Endodermal cell (in vitro differentiated cells): ENCODE measurements around the gene DDX11. TPM values are rescaled to one million over a fixed set of nuclear protein-coding genes. Genes with fewer than 3 reads are reported as not detected.
A peak's percentile ranks its signal among the peaks of the same experiment; 100 is the strongest.

Experiments used
- DNase-seq: peaks from one replicate; pipeline ENCODE4 v3.0.0-alpha.2; 2017
- H3K27ac ChIP-seq: 2 replicates; pipeline ENCODE4 v1.5.1; 2013; ENCODE audit warnings: mild to moderate bottlenecking, low read depth, low read length, moderate library complexity
- H3K27me3 ChIP-seq: 2 replicates; pipeline ENCODE4 v1.6.1; 2013; ENCODE audit warnings: mild to moderate bottlenecking, low read length, moderate library complexity; ENCODE audit not compliant: insufficient read depth, control insufficient read depth, poor library complexity, severe bottlenecking
- H3K36me3 ChIP-seq: 2 replicates; pipeline ENCODE4 v1.7.0; 2013; ENCODE audit warnings: mild to moderate bottlenecking, low read length, moderate library complexity; ENCODE audit not compliant: control insufficient read depth, insufficient read depth
- H3K4me1 ChIP-seq: one replicate; pipeline ENCODE4 v1.7.0; 2013; ENCODE audit warnings: low read length; ENCODE audit not compliant: control insufficient read depth, insufficient read depth
- H3K4me3 ChIP-seq: 2 replicates; pipeline ENCODE4 v1.5.1; 2013; ENCODE audit warnings: mild to moderate bottlenecking, low read length, moderate library complexity
- H3K9ac ChIP-seq: 2 replicates; pipeline ENCODE4 v1.6.1; 2013; ENCODE audit warnings: mild to moderate bottlenecking, low read length, moderate library complexity; ENCODE audit not compliant: poor library complexity, severe bottlenecking; ENCODE audit errors: extremely low read depth
- H3K9me3 ChIP-seq: 2 replicates; pipeline ENCODE4 v1.6.1; 2013; ENCODE audit warnings: mild to moderate bottlenecking, low read length, moderate library complexity; ENCODE audit not compliant: control insufficient read depth
- H3K27ac Mint-ChIP-seq: 2 replicates; pipeline ENCODE4 v1.8.0; 2020; ENCODE audit warnings: mixed read lengths
- H3K27me3 Mint-ChIP-seq: 2 replicates; pipeline ENCODE4 v1.8.0; 2021; ENCODE audit warnings: mild to moderate bottlenecking, mixed read lengths; ENCODE audit not compliant: insufficient read depth
- H3K36me3 Mint-ChIP-seq: 2 replicates; pipeline ENCODE4 v1.8.0; 2020; ENCODE audit warnings: low read depth, mixed read lengths
- H3K4me1 Mint-ChIP-seq: 2 replicates; pipeline ENCODE4 v1.8.0; 2020; ENCODE audit warnings: mixed read lengths
- H3K4me3 Mint-ChIP-seq: 2 replicates; pipeline ENCODE4 v1.8.0; 2020; ENCODE audit warnings: mild to moderate bottlenecking, moderate library complexity, mixed read lengths
- H3K9me3 Mint-ChIP-seq: 2 replicates; pipeline ENCODE4 v1.8.0; 2020; ENCODE audit warnings: mild to moderate bottlenecking, mixed read lengths
- CTCF ChIP-seq: fragments of 200-600 bp; sonication (generic); conservative IDR thresholded peaks from 2 replicates; pipeline ENCODE4 v1.5.0; 2021; ENCODE audit warnings: antibody characterized with exemption, mild to moderate bottlenecking
- WGBS, 2 experiments: methylation state at CpG; one replicate each; pipeline versions ENCODE4 v1.1.5 to v1.1.7; 2013; ENCODE audit warnings: missing lambda C conversion rate in 2 of 2, mixed read lengths in 1 of 2; ENCODE audit not compliant: insufficient coverage in 1 of 2, insufficient read length in 1 of 2; 5-methylcytosine and 5-hydroxymethylcytosine counted together
- total RNA-seq, 2 donors: library from RNA; stranded (reverse); fragmentation: NEBNext Ultra II Directional in 1 of 2; extraction: Animal tissue kit (Norgen Biotek cat#: 25700) in 1 of 2; gene quantifications; 2 replicates in 1 of 2; 3 replicates in 1 of 2; pipeline ENCODE4 v1.2.1, GENCODE V29; 2021

The DDX11 gene
- total RNA-seq, 2 donors from 2014 or later = 136 to 298 TPM

GRCh38 chr12:31033146-31033545 is 40.5 kb upstream of the DDX11 start:
- Mint-ChIP-seq H3K27ac (no peak overlapping the region), H3K4me1 (peaks cover 27% of the 10 kb centered on the region), H3K4me3 (no peak overlapping the region), H3K27me3 (peaks cover 9% of the 10 kb centered on the region), H3K36me3 (no peaks in the 10 kb centered on the region), H3K9me3 (no peaks in the 10 kb centered on the region)
- Histone ChIP-seq H3K9me3 (no peaks in the 10 kb centered on the region), H3K4me3 (no peak overlapping the region), H3K27ac (no peak overlapping the region), H3K4me1 (no peaks in the 10 kb centered on the region), H3K36me3 (no peaks in the 10 kb centered on the region), H3K9ac (no peak overlapping the region), H3K27me3 (no peaks in the 10 kb centered on the region)
- WGBS, 2 experiments = 79 to 83% methylated on average over 1 to 3 of the region's 3 CpGs
- no peak for TF ChIP-seq CTCF
- DNase-seq = peak; percentile 31

- Histone ChIP-seq H3K9ac (no peak overlapping the region), H3K27me3 (no peaks in the 10 kb centered on the region), H3K36me3 (no peaks in the 10 kb centered on the region), H3K27ac (no peak overlapping the region), H3K4me3 (no peak overlapping the region), H3K9me3 (no peaks in the 10 kb centered on the region), H3K4me1 (no peaks in the 10 kb centered on the region)
- no peaks in the 10 kb centered on the region for H3K36me3 Mint-ChIP-seq
- 95 to 100% methylated on average over 2 to 6 of the region's 6 CpGs for WGBS, 2 experiments
- DNase-seq = peak; percentile 38
- H3K4me1 Mint-ChIP-seq = peaks cover 27% of the 10 kb centered on the region
- H3K27ac Mint-ChIP-seq = no peak overlapping the region
- no peak for TF ChIP-seq CTCF
- no peaks in the 10 kb centered on the region for H3K9me3 Mint-ChIP-seq
- H3K4me3 Mint-ChIP-seq = no peak overlapping the region
- H3K27me3 Mint-ChIP-seq = peaks cover 13% of the 10 kb centered on the region
Observed at GRCh38 chr12:31033681-31034080, 40.0 kb upstream of the DDX11 start.

GRCh38 chr12:31034372-31034771 is 39.3 kb upstream of the DDX11 start:
- Histone ChIP-seq H3K4me3 (no peak overlapping the region), H3K36me3 (no peaks in the 10 kb centered on the region), H3K4me1 (no peaks in the 10 kb centered on the region), H3K9me3 (no peaks in the 10 kb centered on the region), H3K9ac (no peak overlapping the region), H3K27ac (no peak overlapping the region), H3K27me3 (no peaks in the 10 kb centered on the region)
- Mint-ChIP-seq H3K27ac (no peak overlapping the region), H3K27me3 (peaks cover 17% of the 10 kb centered on the region), H3K9me3 (no peaks in the 10 kb centered on the region), H3K4me3 (no peak overlapping the region), H3K36me3 (no peaks in the 10 kb centered on the region), H3K4me1 (peaks cover 21% of the 10 kb centered on the region)
- no peak for TF ChIP-seq CTCF
- peak; percentile 30 for DNase-seq
- 85% methylated on average over 3 of the region's 3 CpGs; no CpG with 5 or more reads in 1 of the 2 experiments for WGBS, 2 experiments
